ENCODE measurements around the gene LYRM4. TPM values are rescaled to one million over a fixed set of nuclear protein-coding genes. Genes with fewer than 3 reads are reported as not detected.

The LYRM4 gene
- total RNA-seq, 1 donor from 2014 or later, result 22.4 TPM

GRCh38 chr6:5293692-5294091 lies 32.9 kb upstream of the LYRM4 start:
- DNase-seq (no peak), ATAC-seq (no peak)
- Histone ChIP-seq H3K9me3 (no peaks in the 10 kb centered on the region), H3K27me3 (ENCODE audit: low read depth) (no peaks in the 10 kb centered on the region), H3K4me1 (peaks cover 13% of the 10 kb centered on the region), H3K27ac (no peak overlapping the region), H3K4me3 (no peak overlapping the region), H3K36me3 (no peaks in the 10 kb centered on the region)
- intact Hi-C loops (cut with DNase I), result no loop called here
- no peak for TF ChIP-seq CTCF (IDR thresholded peaks at IDR 0.05)

- Histone ChIP-seq H3K4me3 (no peak overlapping the region), H3K27ac (no peak overlapping the region), H3K4me1 (peaks cover 25% of the 10 kb centered on the region), H3K27me3 (ENCODE audit: low read depth) (no peaks in the 10 kb centered on the region), H3K9me3 (no peaks in the 10 kb centered on the region), H3K36me3 (no peaks in the 10 kb centered on the region)
- DNase-seq (no peak), ATAC-seq (no peak)
- no peak for TF ChIP-seq CTCF (IDR thresholded peaks at IDR 0.05)
- intact Hi-C loops (cut with DNase I), result no loop called here
Measured at GRCh38 chr6:5292154-5292553, 31.4 kb upstream of the LYRM4 start.

- Histone ChIP-seq H3K36me3 (no peaks in the 10 kb centered on the region), H3K4me1 (peaks cover 31% of the 10 kb centered on the region), H3K9me3 (no peaks in the 10 kb centered on the region), H3K4me3 (no peak overlapping the region), H3K27ac (no peak overlapping the region), H3K27me3 (ENCODE audit: low read depth) (no peaks in the 10 kb centered on the region)
- ATAC-seq (no peak), DNase-seq (no peak)
- no peak for TF ChIP-seq CTCF (IDR thresholded peaks at IDR 0.05)
- intact Hi-C loops (cut with DNase I), result no loop called here
Measured at GRCh38 chr6:5290500-5290899, 29.8 kb upstream of the LYRM4 start.

GRCh38 chr6:5290097-5290496 lies 29.3 kb upstream of the LYRM4 start:
- no peak for DNase-seq
- ATAC-seq, result no peak
- Histone ChIP-seq H3K4me3 (no peak overlapping the region), H3K27me3 (ENCODE audit: low read depth) (no peaks in the 10 kb centered on the region), H3K4me1 (peaks cover 30% of the 10 kb centered on the region), H3K36me3 (no peaks in the 10 kb centered on the region), H3K9me3 (no peaks in the 10 kb centered on the region), H3K27ac (no peak overlapping the region)
- intact Hi-C loops (cut with DNase I), result no loop called here
- TF ChIP-seq CTCF (IDR thresholded peaks at IDR 0.05), result no peak

GRCh38 chr6:5287966-5288297 lies 27.2 kb upstream of the LYRM4 start:
- Histone ChIP-seq H3K4me3 (no peak overlapping the region), H3K27me3 (ENCODE audit: low read depth) (no peaks in the 10 kb centered on the region), H3K9me3 (no peaks in the 10 kb centered on the region), H3K27ac (no peak overlapping the region), H3K36me3 (no peaks in the 10 kb centered on the region), H3K4me1 (peaks cover 18% of the 10 kb centered on the region)
- no peak for ATAC-seq
- no peak for DNase-seq
- no peak for TF ChIP-seq CTCF (IDR thresholded peaks at IDR 0.05)
- intact Hi-C loops (cut with DNase I), result no loop called here
